Activated naive CD8-positive, alpha-beta T cell treated with anti-CD3 and anti-CD28 coated beads for 36 hours (primary cell): ENCODE data around the gene PIGB. TPM values are rescaled to one million over a fixed set of nuclear protein-coding genes. Genes with fewer than 3 reads are reported as not detected.
"Not testable (repeated sequence)": the region's sequence is repeated elsewhere in the genome, so short reads cannot be mapped to it uniquely, and the experiment has no call there.

Source experiments
- DNase-seq: peaks from one replicate; pipeline ENCODE4 v3.0.0; 2021
- H3K27ac Mint-ChIP-seq: one replicate; pipeline ENCODE4 v1.8.0; 2022; ENCODE audit warnings: mild to moderate bottlenecking, moderate library complexity, mixed read lengths
- H3K27me3 Mint-ChIP-seq: one replicate; pipeline ENCODE4 v1.8.0; 2022; ENCODE audit warnings: mild to moderate bottlenecking, mixed read lengths
- H3K36me3 Mint-ChIP-seq: one replicate; pipeline ENCODE4 v1.8.0; 2021; ENCODE audit warnings: mild to moderate bottlenecking, mixed read lengths
- H3K4me1 Mint-ChIP-seq: one replicate; pipeline ENCODE4 v1.8.0; 2021; ENCODE audit warnings: mixed read lengths
- H3K4me3 Mint-ChIP-seq: one replicate; pipeline ENCODE4 v1.8.0; 2022; ENCODE audit warnings: mild to moderate bottlenecking, moderate library complexity, mixed read lengths
- H3K9me3 Mint-ChIP-seq: one replicate; pipeline ENCODE4 v1.8.0; 2022; ENCODE audit warnings: mixed read lengths
- total RNA-seq, 2 experiments: library from RNA; stranded (reverse); gene quantifications; one replicate each; pipeline ENCODE4 v1.2.3, GENCODE V29; 2021

The PIGB gene
- total RNA-seq: 10 to 100 TPM; 16.9 to 20.3 TPM

DNA sequence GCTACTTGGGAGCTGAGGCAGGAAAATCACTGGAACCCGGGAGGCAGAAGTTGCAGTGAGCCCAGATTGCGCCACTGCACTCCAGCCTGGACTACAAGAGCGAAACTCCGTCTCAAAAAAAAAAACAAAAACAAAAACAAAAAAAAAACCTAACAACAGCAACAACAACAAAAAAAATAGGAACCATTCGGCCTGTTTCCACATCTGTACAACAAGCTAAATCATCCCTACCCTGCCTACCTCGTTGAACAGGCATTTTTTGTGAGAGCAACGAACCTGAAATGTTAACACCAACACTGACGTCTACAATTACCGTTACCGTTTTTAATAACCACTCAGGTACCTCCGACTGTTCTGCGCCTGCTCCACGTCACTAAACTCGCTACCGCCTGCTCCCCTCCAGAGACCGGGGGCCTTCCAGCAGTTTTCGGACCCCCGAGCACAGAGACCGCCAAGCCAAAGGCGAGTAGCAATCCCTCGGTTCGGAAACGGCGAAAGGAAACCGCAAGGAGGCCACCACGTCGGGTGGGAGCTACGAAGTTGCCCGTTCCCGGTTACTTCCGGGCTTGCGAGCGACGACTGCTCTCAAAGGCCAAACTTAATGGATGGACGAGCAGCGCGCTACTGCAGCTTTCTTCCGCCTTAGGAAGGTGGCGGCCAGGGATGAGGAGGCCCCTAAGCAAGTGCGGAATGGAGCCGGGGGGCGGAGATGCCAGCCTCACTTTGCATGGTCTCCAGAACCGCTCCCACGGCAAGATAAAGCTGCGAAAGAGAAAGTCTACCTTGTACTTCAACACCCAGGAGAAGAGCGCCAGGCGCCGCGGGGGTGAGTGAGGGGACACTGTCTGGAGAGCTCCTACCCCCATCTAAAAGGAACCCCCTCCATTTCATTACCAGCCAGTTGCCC is at the start of gene PIGB, which contains the start of gene PIGBOS1:
Gene PIGB, plus strand, starts transcription at position 635 of the 907 bp plus-strand sequence. Its CDS starts 29 bp downstream, at position 664.
Gene PIGBOS1, minus strand, starts transcription at position 536 of the 907 bp plus-strand sequence. CDS start 1,331 bp downstream, outside the sequence.
- DNase-seq: peak; percentile 80
- H3K27ac Mint-ChIP-seq: peak within 1 kb of the TSS; percentile 98
- H3K36me3 Mint-ChIP-seq: peaks cover 26% of the 10 kb centered on the region
- no peaks in the 10 kb centered on the region for H3K9me3 Mint-ChIP-seq
- H3K27me3 Mint-ChIP-seq: no peaks in the 10 kb centered on the region
- H3K4me3 Mint-ChIP-seq: peak within 1 kb of the TSS; percentile 98
- peaks cover 55% of the 10 kb centered on the region for H3K4me1 Mint-ChIP-seq

DNA sequence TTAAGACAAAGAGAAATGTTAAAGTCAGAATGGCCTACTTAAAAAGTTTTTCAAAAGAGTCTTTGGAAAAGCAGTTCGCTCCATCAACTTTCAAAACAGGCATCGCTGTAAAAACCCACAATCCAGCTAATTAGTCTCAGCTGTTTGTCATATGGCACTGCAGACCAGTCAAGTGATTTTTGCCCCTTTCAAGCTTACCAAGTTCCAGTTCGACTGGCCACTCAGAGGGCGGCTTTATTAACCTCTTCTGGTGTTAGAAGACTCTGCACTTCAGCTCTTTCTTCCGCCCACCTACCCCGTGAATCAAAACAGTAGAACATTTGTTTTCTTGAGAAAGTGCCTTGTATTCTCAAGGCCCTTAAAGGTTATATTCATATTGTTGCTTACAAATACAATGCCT is 48.7 kb upstream of the PIGB start:
- Mint-ChIP-seq H3K27ac (peak overlapping the region; percentile 96), H3K4me3 (no peak overlapping the region), H3K36me3 (peaks cover 74% of the 10 kb centered on the region), H3K4me1 (peaks cover 80% of the 10 kb centered on the region), H3K27me3 (no peaks in the 10 kb centered on the region), H3K9me3 (peaks cover 3% of the 10 kb centered on the region)
- no peak for DNase-seq

DNA sequence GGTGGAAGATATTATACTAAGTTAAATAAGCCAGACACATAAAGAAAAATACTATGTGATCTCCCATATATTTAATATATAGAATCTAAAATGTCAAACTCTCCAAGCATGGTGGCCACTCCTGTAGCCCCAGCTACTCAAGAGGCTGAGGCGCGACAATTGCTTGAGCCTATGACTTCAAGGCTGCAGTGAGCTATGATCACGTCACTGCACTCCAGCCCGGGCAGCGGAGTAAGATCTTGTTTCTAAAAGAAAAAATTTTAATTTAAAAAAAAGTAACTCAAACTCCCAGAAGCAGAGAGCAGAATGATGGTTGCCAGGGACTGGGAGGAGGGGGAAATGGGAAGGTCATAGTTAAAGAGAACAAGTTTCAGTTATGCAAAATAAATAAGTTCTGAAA is 42.7 kb upstream of the PIGB start:
- Mint-ChIP-seq H3K9me3 (peaks cover 3% of the 10 kb centered on the region), H3K4me1 (peaks cover 80% of the 10 kb centered on the region), H3K27ac (peak overlapping the region; percentile 94), H3K27me3 (no peaks in the 10 kb centered on the region), H3K4me3 (peak overlapping the region; percentile 18), H3K36me3 (peaks cover 55% of the 10 kb centered on the region)
- DNase-seq: no peak

DNA sequence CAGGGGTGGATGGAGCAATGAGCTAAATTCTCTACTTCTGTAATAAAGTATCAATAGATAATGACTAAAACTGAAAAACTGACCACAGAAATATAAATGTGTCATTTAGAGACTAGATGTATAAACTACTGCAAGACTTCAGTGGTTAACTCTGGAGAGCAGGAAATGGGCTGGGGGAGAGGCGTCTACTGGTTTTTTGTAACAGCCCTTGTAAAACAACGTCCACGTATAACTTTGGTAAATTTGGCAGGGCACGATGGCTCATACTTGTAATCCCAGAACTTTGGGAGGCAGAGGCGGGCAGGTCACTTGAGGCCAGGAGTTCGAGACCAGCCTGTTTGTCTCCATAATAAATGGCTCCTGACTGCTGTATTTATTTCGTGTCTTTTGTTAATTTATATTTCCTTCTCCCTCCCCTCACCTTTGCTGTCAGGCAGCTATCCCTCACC is 41.9 kb upstream of the PIGB start:
- Mint-ChIP-seq H3K4me1 (peaks cover 81% of the 10 kb centered on the region), H3K27me3 (no peaks in the 10 kb centered on the region), H3K9me3 (peaks cover 5% of the 10 kb centered on the region), H3K4me3 (peak overlapping the region; percentile 39), H3K36me3 (peaks cover 56% of the 10 kb centered on the region), H3K27ac (peak overlapping the region; percentile 94)
- peak; percentile 67 for DNase-seq

DNA sequence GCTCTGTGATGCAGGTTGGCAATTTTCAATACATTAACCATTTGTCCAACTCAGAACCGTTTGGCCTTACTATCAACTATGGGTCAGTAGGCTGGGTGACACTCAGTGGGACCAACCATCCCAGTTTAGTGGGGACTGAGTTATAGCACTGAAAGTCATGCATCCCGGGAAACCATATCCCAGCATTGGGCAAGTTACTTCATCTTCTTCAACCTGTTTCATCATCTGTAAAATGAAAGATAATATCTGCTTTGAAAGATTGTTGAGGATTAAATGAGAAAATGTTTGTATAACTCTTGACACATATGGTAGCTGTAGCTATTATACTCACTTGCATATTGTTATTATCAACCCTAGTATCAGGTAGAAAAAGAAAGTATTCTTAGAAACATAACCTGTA is 41.3 kb upstream of the PIGB start:
- DNase-seq: no peak
- H3K4me3 Mint-ChIP-seq: peak overlapping the region; percentile 39
- peaks cover 84% of the 10 kb centered on the region for H3K4me1 Mint-ChIP-seq
- H3K9me3 Mint-ChIP-seq: peaks cover 4% of the 10 kb centered on the region
- peak overlapping the region; percentile 94 for H3K27ac Mint-ChIP-seq
- H3K27me3 Mint-ChIP-seq: no peaks in the 10 kb centered on the region
- peaks cover 54% of the 10 kb centered on the region for H3K36me3 Mint-ChIP-seq

DNA sequence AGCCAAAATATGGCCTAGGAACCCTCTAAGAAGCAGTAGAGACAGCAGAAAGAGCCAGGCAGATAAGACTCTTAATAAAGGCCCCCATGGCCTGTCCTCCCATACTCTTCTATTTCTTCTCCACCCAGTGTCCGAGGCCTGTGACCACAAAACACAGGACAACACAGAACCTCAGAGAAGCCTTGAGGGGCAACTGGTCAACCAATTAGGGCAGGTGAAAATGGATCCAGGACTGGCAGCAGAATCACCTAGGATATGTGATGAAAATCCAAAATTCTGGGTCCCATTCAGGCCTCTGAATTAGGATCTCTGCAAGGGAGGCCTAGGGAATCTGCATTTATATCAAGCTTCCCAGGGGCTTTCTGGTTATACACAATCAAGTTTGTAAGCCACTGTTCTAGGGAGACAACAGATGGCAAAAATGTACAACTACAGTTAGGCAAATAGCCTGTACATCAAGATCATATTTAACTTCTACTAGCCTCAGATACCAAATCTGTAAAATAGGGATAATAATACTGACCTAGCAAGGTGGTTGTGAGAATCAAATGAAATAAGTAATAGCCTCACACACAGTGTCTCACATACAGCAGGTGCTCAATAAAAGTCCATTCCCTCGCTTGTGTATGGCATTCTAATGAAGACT is 39.8 kb upstream of the PIGB start:
- Mint-ChIP-seq H3K9me3 (peaks cover 2% of the 10 kb centered on the region), H3K4me1 (peaks cover 85% of the 10 kb centered on the region), H3K27ac (peak overlapping the region; percentile 97), H3K36me3 (peaks cover 51% of the 10 kb centered on the region), H3K27me3 (no peaks in the 10 kb centered on the region), H3K4me3 (peak overlapping the region; percentile 36)
- DNase-seq: no peak

DNA sequence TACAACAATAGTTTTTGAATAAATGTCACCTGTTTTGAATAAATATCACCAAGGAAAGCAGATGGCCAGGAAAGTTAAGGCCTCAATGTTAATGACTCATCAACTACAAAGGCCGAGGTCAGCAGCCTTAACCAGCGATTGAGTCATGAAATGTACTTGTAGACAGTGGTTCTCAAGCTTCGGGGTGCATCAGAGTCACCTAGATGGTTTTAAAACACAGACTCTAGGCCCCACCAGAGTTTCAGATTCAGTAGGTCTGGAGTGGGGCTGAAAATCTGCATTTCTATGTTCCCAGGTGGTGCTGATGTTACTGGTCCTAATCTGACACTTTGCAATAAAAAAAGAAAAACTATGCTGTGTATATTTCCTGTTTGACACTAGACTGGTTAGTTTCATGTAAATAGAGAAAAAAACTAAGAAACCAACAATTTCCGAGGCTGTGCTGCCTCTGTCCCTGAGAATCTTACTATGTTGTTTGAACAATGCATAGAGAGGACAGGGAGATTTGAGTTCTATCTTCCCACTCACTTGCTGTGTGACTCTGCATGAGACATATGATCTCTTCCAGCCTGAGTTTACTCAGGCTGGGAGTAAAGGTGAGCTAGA is 39.2 kb upstream of the PIGB start:
- peaks cover 55% of the 10 kb centered on the region for H3K36me3 Mint-ChIP-seq
- H3K4me1 Mint-ChIP-seq: peaks cover 90% of the 10 kb centered on the region
- DNase-seq: peak; percentile 65
- H3K27ac Mint-ChIP-seq: peak overlapping the region; percentile 97
- peak overlapping the region; percentile 60 for H3K4me3 Mint-ChIP-seq
- peaks cover 2% of the 10 kb centered on the region for H3K9me3 Mint-ChIP-seq
- no peaks in the 10 kb centered on the region for H3K27me3 Mint-ChIP-seq

DNA sequence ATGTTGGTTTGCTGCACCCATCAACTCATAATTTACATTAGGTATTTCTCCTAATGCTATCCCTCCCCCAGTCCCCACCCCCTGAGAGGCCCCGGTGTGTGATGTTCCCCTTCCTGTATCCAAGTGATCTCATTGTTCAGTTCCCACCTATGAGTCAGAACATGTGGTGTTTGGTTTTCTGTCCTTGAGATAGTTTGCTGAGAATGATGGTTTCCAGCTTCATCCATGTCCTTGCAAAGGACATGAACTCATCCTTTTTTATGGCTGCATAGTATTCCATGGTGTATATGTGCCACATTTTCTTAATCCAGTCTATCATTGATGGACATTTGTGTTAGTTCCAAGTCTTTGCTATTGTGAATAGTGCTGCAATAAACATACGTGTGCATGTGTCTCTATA is 38.4 kb upstream of the PIGB start:
- not testable (repeated sequence) for H3K9me3 Mint-ChIP-seq, H3K4me3 Mint-ChIP-seq, H3K27me3 Mint-ChIP-seq
- Mint-ChIP-seq H3K4me1 (peaks cover 91% of the 10 kb centered on the region), H3K36me3 (peaks cover 53% of the 10 kb centered on the region), H3K27ac (peak overlapping the region; percentile 80)
- DNase-seq: peak; percentile 32

DNA sequence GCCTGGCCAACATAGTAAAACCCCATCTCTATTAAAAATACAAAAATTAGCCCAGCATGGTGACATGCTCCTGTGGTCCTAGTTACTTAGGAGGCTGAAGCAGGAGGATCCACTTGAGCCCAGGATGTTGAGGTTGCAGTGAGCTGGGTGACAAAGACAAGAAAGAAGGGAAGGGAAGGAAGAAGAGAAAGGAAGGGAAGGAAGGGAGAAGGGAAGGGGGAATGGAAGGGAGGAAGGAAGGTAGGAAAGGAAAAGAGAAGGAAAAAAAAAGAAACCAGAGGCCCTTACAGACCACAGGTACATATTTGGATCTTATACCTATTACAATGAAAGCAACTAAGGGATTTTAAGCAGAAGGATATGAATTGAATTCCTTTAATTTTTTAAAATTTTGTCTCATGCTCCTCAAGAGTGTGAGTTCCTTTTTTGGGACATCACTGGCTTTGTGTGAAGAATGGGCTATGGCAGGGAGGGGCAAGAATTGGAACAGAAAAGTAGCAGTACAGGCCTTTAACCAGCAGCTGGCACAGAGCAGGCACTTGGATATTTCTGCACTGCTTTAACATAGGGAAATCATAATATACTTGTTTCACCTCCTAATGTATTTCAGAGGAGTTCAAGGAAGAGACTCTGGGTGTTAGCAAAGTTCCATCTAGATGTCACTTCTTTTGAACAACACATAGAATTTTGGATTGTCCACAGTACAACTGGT is 37.3 kb upstream of the PIGB start:
- no peak for DNase-seq
- H3K36me3 Mint-ChIP-seq: peaks cover 64% of the 10 kb centered on the region
- H3K9me3 Mint-ChIP-seq: peaks cover 2% of the 10 kb centered on the region
- peaks cover 94% of the 10 kb centered on the region for H3K4me1 Mint-ChIP-seq
- H3K27me3 Mint-ChIP-seq: no peaks in the 10 kb centered on the region
- H3K4me3 Mint-ChIP-seq: peak overlapping the region; percentile 37
- H3K27ac Mint-ChIP-seq: peak overlapping the region; percentile 85

DNA sequence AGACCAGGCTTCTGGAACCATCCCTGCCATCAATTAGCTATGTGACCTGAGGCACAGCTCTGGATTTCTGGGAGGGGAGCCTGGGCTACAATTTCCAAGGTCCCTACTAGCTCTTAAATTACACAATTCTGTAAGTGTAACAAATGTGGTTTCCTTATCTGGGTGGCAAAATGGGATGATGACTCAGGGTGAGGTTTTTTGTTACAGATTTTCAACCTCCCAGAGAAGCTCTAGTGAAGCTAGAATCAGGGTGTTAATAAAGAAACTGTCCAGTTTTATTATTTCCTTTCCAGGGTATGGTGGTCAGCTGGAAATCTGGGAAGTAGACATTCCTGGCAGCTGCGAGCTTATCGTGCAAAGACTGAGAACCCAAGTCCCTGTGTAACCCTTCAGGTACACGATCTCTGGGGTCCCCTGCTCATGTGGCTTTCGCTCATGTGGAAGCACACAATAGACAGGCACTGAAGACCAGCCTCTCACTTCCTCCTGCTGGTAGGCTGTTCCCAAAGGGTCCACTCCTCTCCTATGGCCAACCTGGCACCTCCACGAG is 36.7 kb upstream of the PIGB start:
- no peak for DNase-seq
- H3K4me1 Mint-ChIP-seq: peaks cover 91% of the 10 kb centered on the region
- H3K27ac Mint-ChIP-seq: peak overlapping the region; percentile 85
- peaks cover 69% of the 10 kb centered on the region for H3K36me3 Mint-ChIP-seq
- H3K9me3 Mint-ChIP-seq: peaks cover 2% of the 10 kb centered on the region
- H3K27me3 Mint-ChIP-seq: no peaks in the 10 kb centered on the region
- peak overlapping the region; percentile 22 for H3K4me3 Mint-ChIP-seq

DNA sequence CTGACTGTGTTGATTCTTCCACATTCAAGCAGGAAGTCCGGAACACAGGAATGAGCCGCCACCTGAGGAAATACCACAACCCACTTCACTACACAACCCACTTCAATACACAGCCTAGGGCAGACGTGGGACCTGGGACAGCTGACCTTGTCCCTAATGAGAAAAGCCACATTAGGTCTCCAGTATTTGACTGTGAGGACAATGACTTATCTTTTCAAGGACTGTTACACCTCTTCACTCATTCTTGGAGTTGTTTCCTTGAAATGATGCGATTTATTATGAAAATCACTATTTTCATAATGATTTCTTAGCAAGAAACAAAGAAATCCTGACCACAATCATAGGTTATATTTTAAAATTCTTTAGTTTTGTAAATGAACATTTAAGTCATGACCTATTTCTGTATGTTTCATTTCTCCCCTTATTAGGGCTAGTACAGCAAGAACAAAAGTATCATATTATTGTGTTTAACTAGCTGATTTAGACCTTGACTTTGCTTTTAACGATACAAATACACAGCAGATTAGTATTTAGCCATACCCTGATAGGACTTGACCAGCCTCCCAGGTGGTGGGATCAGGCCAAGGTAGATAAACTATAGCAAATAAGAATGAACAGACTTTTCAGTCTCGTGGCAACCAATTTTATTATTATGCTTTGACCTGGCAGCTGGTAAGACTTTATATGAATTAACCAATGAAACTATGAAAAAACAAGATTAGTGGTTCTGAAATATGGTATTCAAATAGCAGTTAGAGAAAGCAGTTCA is 35.5 kb upstream of the PIGB start:
- H3K36me3 Mint-ChIP-seq: peaks cover 76% of the 10 kb centered on the region
- H3K27me3 Mint-ChIP-seq: no peaks in the 10 kb centered on the region
- H3K27ac Mint-ChIP-seq: peak overlapping the region; percentile 85
- no peak overlapping the region for H3K4me3 Mint-ChIP-seq
- no peak for DNase-seq
- peaks cover 91% of the 10 kb centered on the region for H3K4me1 Mint-ChIP-seq
- H3K9me3 Mint-ChIP-seq: peaks cover 2% of the 10 kb centered on the region

DNA sequence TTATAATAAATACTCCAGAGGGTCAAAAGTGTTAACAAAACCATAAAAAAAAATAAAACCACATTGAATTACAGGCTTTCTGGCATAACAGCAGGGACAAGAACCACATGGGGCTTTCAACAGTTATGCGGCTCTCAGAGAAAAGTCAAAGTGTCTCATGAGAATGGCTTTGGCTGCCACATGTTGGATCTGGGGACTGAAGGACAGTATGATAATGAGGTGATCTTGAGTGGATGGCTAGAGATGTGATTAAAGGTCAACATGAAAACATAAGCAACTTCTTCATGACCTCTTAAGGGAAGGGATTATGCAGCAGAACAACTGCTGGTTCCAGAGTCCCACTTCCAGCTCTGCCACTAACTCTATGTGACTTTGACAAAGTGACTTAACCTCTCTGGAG is 34.6 kb upstream of the PIGB start:
- Mint-ChIP-seq H3K27ac (peak overlapping the region; percentile 66), H3K4me1 (peaks cover 82% of the 10 kb centered on the region), H3K4me3 (peak overlapping the region; percentile 0), H3K36me3 (peaks cover 72% of the 10 kb centered on the region), H3K27me3 (no peaks in the 10 kb centered on the region), H3K9me3 (peaks cover 2% of the 10 kb centered on the region)
- DNase-seq: no peak

DNA sequence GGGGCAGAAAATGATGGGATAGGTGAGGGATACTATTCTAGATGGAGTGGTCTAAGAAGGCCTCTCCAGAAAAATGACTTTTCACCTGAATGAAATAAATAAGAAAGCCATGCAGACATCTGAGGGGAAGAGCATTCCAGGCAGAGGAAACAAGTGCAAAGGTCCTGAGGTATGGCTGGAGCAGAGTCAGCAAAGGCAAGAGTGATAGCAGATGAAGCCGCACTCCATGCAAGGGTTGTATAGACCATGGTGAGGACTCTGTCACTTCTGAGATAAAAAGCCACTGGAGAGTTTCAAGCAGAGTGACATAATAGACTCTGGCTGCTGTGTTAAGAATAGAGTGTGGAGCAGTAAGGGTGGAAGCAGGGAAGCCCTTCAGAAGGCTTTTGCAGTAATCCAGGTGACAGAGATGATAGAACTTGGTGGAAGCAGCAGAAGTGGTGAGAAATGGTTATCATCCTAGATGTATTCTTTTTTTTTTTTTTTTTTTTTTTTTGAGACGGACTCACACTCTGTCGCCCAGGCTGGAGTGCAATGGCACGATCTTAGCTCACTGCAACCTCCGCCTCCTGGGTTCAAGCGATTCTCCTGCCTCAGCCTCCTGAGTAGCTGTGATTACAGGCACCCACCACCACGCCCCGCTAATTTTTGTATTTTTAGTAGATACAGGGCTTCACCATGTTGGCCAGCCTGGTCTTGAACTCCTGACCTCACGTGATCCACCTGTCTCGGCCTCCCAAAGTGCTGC is 32.4 kb upstream of the PIGB start:
- Mint-ChIP-seq H3K27ac (peak overlapping the region; percentile 50), H3K4me1 (peaks cover 66% of the 10 kb centered on the region), H3K4me3 (peak overlapping the region; percentile 93), H3K36me3 (peaks cover 58% of the 10 kb centered on the region)
- not testable (repeated sequence) for H3K9me3 Mint-ChIP-seq, H3K27me3 Mint-ChIP-seq, DNase-seq
